GM12873 (cell line): ENCODE measurements around the gene EZH2.

Experiments used
- TF ChIP-seq, protein P1 (sequence below): IDR thresholded peaks from 2 replicates; pipeline ENCODE4 v1.5.1; 2012; ENCODE audit warnings: low read depth, mild to moderate bottlenecking, moderate library complexity, low read length, control low read depth; ENCODE audit not compliant: insufficient read depth; ENCODE audit errors: missing control alignments

EZH2 gene

DNA sequence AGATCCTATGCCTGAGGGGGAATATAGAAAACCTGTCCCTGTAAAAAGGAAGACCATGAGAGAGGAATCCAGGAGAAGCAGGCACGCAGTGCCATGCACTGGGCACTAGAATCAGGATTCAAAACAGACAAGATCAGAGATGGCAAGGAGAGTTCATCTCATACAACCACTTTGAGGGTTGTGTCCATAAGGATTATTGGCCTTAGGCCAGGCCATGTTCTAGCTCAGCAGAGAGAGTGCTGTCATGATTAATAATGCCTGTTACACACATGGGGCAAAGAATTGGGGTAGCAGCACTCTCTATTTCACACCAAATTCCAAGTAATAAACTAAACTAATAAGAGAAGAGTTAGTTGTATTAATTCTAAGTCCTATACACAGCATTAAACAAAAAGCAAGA lies 29.1 kb downstream of the EZH2 start:
- TF ChIP-seq, protein P1, sequence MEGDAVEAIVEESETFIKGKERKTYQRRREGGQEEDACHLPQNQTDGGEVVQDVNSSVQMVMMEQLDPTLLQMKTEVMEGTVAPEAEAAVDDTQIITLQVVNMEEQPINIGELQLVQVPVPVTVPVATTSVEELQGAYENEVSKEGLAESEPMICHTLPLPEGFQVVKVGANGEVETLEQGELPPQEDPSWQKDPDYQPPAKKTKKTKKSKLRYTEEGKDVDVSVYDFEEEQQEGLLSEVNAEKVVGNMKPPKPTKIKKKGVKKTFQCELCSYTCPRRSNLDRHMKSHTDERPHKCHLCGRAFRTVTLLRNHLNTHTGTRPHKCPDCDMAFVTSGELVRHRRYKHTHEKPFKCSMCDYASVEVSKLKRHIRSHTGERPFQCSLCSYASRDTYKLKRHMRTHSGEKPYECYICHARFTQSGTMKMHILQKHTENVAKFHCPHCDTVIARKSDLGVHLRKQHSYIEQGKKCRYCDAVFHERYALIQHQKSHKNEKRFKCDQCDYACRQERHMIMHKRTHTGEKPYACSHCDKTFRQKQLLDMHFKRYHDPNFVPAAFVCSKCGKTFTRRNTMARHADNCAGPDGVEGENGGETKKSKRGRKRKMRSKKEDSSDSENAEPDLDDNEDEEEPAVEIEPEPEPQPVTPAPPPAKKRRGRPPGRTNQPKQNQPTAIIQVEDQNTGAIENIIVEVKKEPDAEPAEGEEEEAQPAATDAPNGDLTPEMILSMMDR = no peak

DNA sequence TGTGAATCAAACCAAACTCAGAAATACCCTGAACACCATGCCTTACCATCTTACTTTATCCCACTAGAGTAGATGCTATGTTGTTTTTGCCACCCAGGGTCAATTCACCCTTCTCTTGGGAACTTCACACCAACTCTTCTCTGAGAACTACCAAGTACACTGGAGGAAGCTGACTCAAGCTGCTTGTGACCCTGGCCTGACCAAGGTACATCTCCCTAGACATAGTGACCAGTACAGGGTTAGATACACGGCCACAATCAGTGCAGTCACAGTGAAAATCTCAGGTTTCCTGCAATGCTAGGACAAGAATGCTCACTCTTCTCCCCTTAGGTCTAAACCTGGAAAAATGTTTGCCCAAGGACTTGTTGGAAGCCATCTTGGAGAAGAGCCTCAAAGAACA lies 31.8 kb downstream of the EZH2 start:
- TF ChIP-seq, protein P1 = no peak

DNA sequence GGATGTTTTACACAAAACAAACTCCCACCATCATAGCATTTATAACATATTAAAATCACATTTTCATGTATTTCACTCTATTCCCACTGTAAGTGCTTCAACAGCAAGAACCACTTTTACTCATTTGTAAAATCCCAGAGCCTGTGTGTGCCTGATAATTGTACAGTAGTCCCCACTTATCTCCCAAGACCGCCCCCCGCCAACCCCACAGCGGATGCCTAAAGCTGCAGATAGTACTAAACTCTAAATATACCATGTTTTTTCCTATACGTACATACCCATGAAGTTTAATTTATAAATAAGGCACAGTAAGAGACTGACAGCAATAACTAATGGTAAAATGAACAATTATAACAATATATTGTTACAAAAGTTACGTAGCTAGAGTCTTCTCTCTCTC lies 33.5 kb downstream of the EZH2 start:
- TF ChIP-seq, protein P1 = no peak

DNA sequence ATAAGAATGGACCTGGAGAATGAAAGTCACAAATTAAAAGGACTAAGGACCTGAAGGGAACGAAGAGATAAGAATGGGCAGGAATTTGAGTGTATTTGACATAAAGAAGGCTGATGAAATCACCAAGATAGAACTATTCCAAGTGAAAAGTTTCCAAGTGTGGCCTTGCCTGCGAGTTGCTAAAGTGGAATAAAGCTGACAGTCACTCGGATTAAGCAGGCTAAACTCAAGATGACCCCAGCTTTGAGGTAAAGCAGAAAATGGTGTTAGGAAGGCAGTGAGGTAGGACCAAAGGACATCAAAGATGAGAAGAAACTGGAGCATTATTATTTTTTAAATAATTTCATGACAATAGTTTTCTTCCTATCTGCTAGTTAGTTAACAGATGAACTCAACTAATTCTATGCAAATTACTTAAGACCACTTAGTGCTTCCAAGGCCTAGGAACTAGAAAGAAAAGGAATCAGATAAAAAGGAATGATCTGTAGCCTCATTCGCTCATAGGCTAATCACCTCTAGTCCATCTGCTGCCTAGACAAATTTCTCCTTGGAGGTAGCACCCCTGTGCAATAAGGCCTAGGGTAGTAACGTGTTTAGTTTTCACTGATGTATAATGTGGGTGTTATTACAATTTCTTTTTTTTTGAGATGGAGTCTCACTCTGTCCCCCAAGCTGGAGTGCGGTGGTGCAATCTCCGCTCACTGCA lies 34.5 kb downstream of the EZH2 start:
- TF ChIP-seq, protein P1 = no peak

DNA sequence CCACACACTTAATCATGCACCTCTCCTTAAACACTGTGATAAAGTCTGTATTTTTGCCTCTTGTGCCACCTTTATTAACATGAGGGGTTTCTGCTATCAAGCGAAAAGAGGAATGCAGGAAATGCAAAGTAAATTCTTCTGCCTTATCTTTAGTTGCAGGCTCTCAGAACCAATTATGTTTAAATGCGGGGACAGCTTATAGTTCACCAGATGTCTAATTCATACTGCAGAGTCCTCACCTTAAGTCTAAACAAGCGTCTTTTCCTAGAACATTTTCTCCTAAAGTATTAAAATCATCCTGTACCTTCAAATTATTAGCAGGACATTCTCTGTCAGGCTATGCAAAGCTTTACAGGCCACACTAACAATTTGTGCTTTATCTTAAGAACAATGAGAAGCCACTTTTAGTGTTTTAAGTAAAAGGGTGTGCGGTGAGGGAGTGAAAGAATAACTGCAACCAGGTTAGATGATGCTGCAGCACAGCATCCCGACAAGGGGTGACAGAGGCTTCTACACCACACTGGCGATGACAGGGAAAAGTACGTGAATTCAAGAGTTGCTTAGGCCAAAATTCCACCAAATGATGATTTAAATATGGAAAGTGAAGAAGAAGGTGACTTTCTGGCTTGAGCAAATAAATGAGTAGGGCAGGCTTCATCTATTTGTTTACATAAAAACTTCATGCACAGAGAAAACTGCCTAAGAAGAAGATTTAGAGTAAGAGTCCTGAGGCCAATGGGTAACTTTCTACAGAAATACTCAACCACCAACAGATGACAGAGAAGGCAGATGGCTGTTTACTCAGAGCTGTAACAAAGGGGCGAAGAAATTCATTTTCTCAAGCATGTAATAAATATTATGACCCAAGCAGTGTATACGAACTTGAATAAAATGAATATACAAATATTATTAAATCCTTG lies 36.0 kb downstream of the EZH2 start:
- TF ChIP-seq, protein P1 = no peak

DNA sequence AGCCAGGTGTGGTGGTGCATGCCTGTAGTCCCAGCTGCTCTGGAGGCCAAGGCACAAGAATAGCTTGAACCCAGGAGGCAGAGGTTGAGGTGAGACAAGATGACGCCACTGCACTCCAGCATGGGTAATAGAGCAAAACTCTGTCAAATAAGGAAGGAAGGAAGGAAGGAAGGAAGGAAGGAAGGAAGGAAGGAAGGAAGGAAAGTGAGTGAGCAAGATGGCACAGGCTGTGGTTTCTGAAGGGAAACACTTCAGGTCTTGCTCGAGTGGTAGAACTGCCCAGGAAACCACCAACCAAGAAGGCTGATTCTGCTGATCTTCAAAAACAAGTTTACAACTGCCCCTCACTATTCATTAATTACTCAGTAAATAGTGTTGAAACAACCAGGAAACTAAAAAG lies 45.2 kb downstream of the EZH2 start:
- TF ChIP-seq, protein P1 = no peak

DNA sequence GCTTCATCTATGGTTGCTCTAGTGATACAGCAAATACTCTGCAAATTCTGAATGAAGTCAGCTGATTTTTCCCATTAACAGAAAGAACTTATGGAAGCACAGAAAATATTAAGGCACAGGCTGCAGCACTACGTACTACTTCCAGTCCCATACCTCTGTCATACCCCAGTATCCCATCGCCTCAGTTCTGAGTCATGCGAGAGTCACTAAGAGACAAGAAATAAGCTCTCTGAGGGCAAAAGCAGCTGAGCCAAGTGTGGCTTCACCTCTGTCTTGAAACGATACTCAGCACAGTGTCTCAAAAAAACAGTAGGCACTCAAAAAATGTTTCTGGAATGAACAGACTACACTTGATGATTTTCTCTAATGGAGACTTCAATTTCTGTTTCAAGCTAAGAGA lies 48.2 kb downstream of the EZH2 start:
- TF ChIP-seq, protein P1 = no peak
